NT2/D1 (cell line): ENCODE data around the gene TNNC2.

Experiments
- SUZ12 ChIP-seq: IDR thresholded peaks from 2 replicates; pipeline ENCODE4 v1.6.1; 2011; ENCODE audit not compliant: insufficient read length, insufficient read depth; ENCODE audit errors: extremely low read depth
- YY1 ChIP-seq: IDR thresholded peaks from 2 replicates; pipeline ENCODE4 v1.6.1; 2011; ENCODE audit not compliant: insufficient read length, insufficient read depth
- ZNF274 ChIP-seq: IDR thresholded peaks from 2 replicates; pipeline ENCODE4 v1.6.1; 2011; ENCODE audit warnings: mild to moderate bottlenecking, low read depth, low read length

GRCh38 chr20:45866454-45866853 is 39.3 kb upstream of the TNNC2 start:
- TF ChIP-seq ZNF274: no peak
- TF ChIP-seq YY1: no peak
- no peak for TF ChIP-seq SUZ12
